K562 (cell line): Measurements from ENCODE around the gene ECSIT. TPM values are rescaled to one million over a fixed set of nuclear protein-coding genes. Genes with fewer than 3 reads are reported as not detected.
A peak's percentile ranks its signal among the peaks of the same experiment; 100 is the strongest.

Experiments
- BCL6 ChIP-seq: fragments of 250-450 bp; sonication (Bioruptor Pico); IDR thresholded peaks from 2 replicates; pipeline ENCODE4 v1.4.0; 2020
- CREB3L1 ChIP-seq: fragments of 450-650 bp; IDR thresholded peaks from 2 replicates; pipeline ENCODE4 v1.6.1; 2014; ENCODE audit warnings: low read depth, mild to moderate bottlenecking, moderate library complexity, borderline replicate concordance
- GTF2E2 ChIP-seq: fragments of 200-800 bp; sonication (Bioruptor generic); IDR thresholded peaks from 2 replicates; pipeline ENCODE4 v1.6.1; 2016; ENCODE audit warnings: missing genetic modification characterization, missing compliant biosample characterization
- HNRNPLL ChIP-seq: fragments of 200-400 bp; formaldehyde crosslinking; IDR thresholded peaks from 2 replicates; pipeline ENCODE4 v1.6.1; 2017; ENCODE audit warnings: low read length, low read depth, mild to moderate bottlenecking; ENCODE audit not compliant: poor library complexity, severe bottlenecking
- KDM5B ChIP-seq: fragments of 200-600 bp; sonication (generic); IDR thresholded peaks from 2 replicates; pipeline ENCODE4 v1.6.1; 2012; ENCODE audit warnings: low read depth, mild to moderate bottlenecking, moderate library complexity, low read length, control low read depth, inconsistent platforms; ENCODE audit not compliant: insufficient replicate concordance
- KHSRP ChIP-seq: fragments of 450-650 bp; IDR thresholded peaks from 2 replicates; pipeline ENCODE4 v1.6.1; 2017
- MXD1 ChIP-seq: fragments of 250-450 bp; sonication (Bioruptor Pico); IDR thresholded peaks from 2 replicates; pipeline ENCODE4 v1.8.0; 2021; ENCODE audit warnings: borderline replicate concordance, mild to moderate bottlenecking, moderate library complexity; ENCODE audit not compliant: poor library complexity, severe bottlenecking
- NCOA1 ChIP-seq: fragments of 450-650 bp; IDR thresholded peaks from 2 replicates; pipeline ENCODE4 v1.6.1; 2016; ENCODE audit warnings: low read depth
- NFRKB ChIP-seq: fragments of 450-650 bp; IDR thresholded peaks from 2 replicates; pipeline ENCODE4 v1.6.1; 2016; ENCODE audit warnings: low read depth
- NKRF ChIP-seq: fragments of 450-650 bp; IDR thresholded peaks from 2 replicates; pipeline ENCODE4 v1.6.1; 2016; ENCODE audit warnings: borderline replicate concordance
- POU5F1 ChIP-seq: fragments of 150-350 bp; IDR thresholded peaks from 2 replicates; pipeline ENCODE4 v1.6.1; 2014; ENCODE audit warnings: borderline replicate concordance, low read length, low read depth, mild to moderate bottlenecking; ENCODE audit not compliant: partially characterized antibody
- PYGO2 ChIP-seq: fragments of 450-650 bp; IDR thresholded peaks from 2 replicates; pipeline ENCODE4 v1.6.1; 2016; ENCODE audit warnings: mild to moderate bottlenecking, missing genetic modification characterization, moderate library complexity, missing compliant biosample characterization
- RBFOX2 ChIP-seq: fragments of 200-400 bp; formaldehyde crosslinking; IDR thresholded peaks from 2 replicates; pipeline ENCODE4 v1.6.1; 2017; ENCODE audit warnings: low read depth, mild to moderate bottlenecking, low read length, moderate library complexity
- SMC3 ChIP-seq: conservative IDR thresholded peaks from 2 replicates; pipeline ENCODE4 v1.6.1; 2011; ENCODE audit warnings: low read depth, low read length, improper control_type of control experiment; ENCODE audit not compliant: insufficient read depth
- ZBTB11 ChIP-seq, 3 experiments: fragments of 200-800 bp in 1 of 3; fragments of 250-450 bp in 1 of 3; fragments of 450-650 bp in 1 of 3; sonication (Bioruptor Pico) in 1 of 3; sonication (Bioruptor generic) in 1 of 3; formaldehyde crosslinking in 1 of 3; IDR thresholded peaks; 2 replicates each; pipeline versions ENCODE4 v1.6.1 to v1.8.0; 2016 to 2022; ENCODE audit warnings: mild to moderate bottlenecking in 2 of 3, missing genetic modification characterization in 2 of 3, missing compliant biosample characterization in 1 of 3, moderate library complexity in 1 of 3
- ZNF197 ChIP-seq: fragments of 200-800 bp; sonication (Bioruptor generic); IDR thresholded peaks from 2 replicates; pipeline ENCODE4 v1.6.1; 2016; ENCODE audit warnings: low read depth, missing genetic modification characterization, missing compliant biosample characterization
- ZNF282 ChIP-seq: sonication (generic); formaldehyde crosslinking; IDR thresholded peaks from 2 replicates; pipeline ENCODE4 v1.8.1; 2023; ENCODE audit warnings: missing genetic modification reagents
- ZNF354B ChIP-seq: fragments of 250-450 bp; sonication (Bioruptor Pico); IDR thresholded peaks from 2 replicates; pipeline ENCODE4 v1.4.0; 2020
- polyA plus RNA-seq, 8 experiments: library from polyadenylated mRNA; depleted of rRNA in 4 of 8; stranded (reverse) in 5 of 8; unstranded in 3 of 8; fragments of >200 nt; fragmentation: Nextera tagmentation in 2 of 8; fragmentation: Illumina TruSeq in 1 of 8; extraction: Ambion mirVana in 2 of 8; extraction: Trizol in 1 of 8; gene quantifications; 2 replicates each; pipeline versions ENCODE4 v1.2.1 to v1.2.3, GENCODE V29; 2011 to 2014; ENCODE audit warnings: inconsistent platforms in 1 of 8, missing spikeins in 1 of 8
- total RNA-seq, 7 experiments: library from RNA; depleted of rRNA in 6 of 7; stranded (reverse); fragments of >200 nt in 6 of 7; fragmentation: Illumina TruSeq in 2 of 7; extraction: Trizol in 2 of 7; gene quantifications; 2 replicates each; pipeline versions ENCODE4 v1.2.1 to v1.2.3, GENCODE V29; 2011 to 2021; ENCODE audit warnings: low replicate concordance in 1 of 7

Gene ECSIT
- total and polyA plus RNA-seq, 9 of the 15 experiments (the other 6 are each of a cell fraction or from before 2014, with no cell fraction given): 1.1 to 82.5 (median 43.9) TPM

- TF ChIP-seq ZNF197 (CRISPR knock-in tag) (no peak), PYGO2 (tag) (no peak), HNRNPLL (peak; percentile 96), RBFOX2 (peak; percentile 86), POU5F1 (no peak), BCL6 (no peak), SMC3 (0 out of 2 replicates have a peak, but pooled peaks have one; percentile 18), GTF2E2 (0 out of 2 replicates have a peak, but pooled peaks have one; percentile 31), MXD1 (no peak), ZBTB11 (CRISPR knock-in tag; IDR thresholded peaks at IDR 0.05) (peak in 2 of 3 experiments; percentile 33 to 89; a peak in 3 of 6 replicates), NKRF (peak; percentile 90), CREB3L1 (peak; percentile 36; the same call in 1 of the 2 replicates), KHSRP (no peak), KDM5B (peak; percentile 83), ZNF354B (CRISPR knock-in tag) (no peak), NFRKB (peak; percentile 60), ZNF282 (CRISPR knock-in tag) (no peak), NCOA1 (peak; percentile 32)
Observed at GRCh38 chr19:11558881-11559828, 30.2 kb upstream of the ECSIT start, which contains the start of gene ELOF1 (continued).
